Fibroblast of skin of left quadriceps (primary cell): ENCODE measurements around the gene SF3A2.

Experiments
- DNase-seq, 2 experiments: peaks; one replicate each; pipeline ENCODE4 v3.0.0-alpha.2; 2013; ENCODE audit warnings: low read depth in 2 of 2

SF3A2 gene

DNA sequence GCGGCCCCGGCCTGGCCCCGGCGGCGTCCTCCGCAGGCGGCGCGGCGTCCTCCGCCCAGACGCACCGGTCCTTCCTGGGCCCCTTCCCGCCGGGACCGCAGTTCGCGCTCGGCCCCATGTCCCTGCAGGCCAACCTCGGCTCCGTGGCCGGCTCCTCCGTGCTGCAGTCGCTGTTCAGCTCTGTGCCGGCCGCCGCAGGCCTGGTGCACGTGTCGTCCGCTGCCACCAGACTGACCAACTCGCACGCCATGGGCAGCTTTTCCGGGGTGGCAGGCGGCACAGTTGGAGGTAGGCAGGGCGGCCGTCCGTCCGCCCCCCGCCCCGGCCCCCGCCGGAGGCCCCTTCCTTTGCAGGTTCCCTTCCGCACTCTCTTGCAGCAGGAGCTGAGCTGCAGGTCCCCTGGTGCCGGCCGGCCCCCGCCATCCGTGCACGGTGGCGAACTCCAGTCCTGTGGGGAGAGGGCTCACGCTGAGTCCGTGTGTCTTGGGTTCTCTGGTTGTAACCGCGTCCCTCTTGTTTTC lies 9.7 kb upstream of the SF3A2 start:
- no peak for DNase-seq

DNA sequence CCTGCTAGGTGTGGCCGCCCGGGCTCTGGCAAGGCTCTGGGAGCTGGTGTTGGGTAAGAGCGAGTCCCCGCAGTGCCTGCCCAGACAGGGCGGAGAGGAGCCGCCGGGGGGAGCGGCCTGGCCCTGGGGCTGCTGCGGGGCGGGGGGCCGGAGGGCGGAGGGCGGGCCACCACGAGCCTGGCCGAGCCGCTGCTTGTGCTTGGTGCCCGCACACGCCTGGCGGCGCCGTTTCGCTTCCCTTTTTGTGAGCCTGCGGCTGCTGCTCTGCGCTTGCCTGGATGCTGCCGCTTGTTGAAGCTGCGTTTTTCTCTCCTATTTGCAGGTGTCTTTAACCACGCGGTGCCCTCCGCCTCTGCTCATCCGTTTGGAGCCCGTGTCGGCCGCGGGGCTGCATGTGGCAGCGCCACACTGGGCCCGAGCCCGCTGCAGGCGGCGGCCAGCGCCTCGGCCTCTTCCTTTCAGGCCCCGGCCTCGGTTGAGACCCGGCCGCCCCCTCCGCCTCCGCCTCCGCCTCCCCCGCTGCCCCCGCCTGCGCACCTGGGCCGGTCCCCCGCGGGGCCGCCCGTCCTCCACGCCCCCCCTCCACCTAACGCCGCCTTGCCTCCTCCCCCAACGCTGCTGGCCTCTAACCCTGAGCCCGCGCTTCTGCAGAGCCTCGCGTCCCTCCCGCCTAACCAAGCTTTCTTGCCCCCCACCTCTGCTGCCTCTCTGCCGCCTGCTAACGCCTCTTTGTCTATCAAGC lies 9.0 kb upstream of the SF3A2 start:
- no peak for DNase-seq

DNA sequence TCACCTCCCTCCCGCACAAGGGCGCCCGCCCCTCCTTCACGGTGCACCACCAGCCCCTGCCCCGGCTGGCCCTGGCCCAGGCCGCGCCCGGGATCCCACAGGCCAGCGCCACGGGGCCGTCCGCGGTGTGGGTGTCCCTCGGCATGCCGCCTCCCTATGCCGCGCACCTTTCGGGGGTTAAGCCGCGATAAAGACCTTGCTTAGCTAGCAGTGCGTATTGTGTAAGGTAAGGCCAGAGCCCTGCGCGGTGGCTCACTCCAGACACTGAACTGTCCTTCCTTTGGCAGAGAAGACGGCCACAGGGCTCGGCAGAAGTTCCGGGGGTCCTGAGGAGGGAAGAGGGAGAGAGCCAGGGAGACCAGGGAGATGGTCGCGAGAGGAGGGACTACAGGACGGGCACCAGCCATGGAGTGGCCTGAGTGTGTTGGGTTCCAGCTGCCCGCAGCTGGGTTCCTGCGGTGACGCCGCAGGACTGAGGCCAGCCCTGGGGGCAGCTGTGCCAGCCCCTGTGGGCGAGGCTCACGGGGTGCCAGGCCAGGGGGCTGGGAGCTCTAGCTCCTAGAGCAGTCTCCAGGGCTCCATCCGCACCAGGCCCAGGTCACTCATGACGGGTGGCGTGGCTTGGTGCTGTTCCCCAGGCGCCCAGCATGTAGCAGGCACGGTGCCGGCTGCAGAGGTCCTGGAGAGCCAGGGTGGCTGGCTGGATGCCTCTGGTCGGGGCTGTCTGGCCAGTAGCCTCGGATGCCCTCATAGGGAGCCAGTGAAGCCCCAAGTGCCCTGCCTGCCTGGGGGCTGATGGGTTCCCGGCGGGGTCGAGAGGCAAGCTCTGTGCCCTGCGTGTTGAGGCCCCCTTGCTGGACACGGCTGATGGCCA lies 8.2 kb upstream of the SF3A2 start:
- DNase-seq: no peak

DNA sequence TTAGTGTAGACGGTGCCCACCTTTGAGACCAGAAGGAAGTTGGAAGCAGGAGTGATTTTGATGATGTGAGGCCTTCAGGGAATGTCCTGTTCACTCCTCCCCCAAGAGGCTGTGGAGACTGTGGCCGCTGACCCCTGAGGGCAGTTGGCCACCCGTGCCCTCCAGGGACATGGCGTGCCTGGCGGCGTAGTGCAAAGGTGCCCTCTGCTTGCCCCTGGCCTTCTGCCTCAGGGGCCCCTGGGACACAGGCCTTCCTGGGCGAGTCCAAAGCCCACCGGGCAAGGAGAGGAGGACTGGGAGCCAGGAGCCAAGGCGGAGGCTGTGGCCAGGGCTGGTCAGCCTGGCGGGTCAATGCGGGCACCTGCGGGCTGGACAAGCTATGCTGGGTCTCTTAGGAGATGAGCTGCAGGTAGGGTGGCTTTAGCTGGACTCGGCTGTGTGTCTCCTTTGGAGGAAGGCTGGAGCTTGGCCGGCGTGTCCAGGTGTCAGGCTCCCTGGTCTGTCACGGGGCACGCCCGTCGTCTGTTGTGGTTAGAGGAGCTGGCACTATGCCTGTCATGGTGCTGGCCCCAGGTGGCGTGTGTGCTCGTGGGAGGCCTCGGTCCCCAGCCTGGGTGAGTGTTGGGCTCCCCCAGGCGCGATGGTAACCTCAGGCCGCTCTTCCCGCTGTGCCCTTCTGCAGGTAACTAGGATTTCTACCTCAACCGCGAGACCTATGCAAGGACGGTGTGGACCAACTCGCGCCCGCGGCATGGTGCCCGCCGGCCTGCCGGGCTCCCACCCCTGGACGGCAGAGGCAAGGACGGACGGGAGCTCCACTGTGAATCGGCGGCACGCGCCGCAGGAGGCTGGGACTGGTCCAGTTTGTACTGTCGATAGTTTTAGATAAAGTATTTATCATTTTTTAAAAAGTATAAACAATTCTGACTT lies 7.3 kb upstream of the SF3A2 start:
- DNase-seq: no peak

DNA sequence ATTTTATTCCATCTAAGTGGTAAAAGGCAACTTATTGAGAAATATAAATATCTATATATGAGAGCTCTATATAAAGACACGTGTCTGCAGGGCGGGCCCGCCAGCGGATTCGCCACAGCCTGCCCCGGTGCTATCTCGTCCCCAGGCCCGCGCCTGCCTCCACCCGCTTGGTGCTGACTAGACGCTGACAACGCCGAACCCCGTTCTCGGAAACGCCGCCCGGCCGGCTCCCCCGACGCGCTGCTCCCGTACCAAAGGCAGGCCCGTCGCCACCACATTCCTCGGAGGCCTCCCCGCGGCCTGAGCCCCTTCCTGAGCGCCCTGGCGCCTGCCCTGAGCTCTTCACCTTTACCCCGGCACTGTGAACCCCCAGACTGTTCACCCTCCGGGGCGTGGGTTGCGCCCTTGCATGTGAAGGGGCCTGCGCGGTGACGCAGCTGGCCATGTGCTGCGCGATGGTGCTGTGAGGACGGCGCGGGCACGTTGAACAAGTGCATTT lies 6.5 kb upstream of the SF3A2 start:
- DNase-seq: no peak

DNA sequence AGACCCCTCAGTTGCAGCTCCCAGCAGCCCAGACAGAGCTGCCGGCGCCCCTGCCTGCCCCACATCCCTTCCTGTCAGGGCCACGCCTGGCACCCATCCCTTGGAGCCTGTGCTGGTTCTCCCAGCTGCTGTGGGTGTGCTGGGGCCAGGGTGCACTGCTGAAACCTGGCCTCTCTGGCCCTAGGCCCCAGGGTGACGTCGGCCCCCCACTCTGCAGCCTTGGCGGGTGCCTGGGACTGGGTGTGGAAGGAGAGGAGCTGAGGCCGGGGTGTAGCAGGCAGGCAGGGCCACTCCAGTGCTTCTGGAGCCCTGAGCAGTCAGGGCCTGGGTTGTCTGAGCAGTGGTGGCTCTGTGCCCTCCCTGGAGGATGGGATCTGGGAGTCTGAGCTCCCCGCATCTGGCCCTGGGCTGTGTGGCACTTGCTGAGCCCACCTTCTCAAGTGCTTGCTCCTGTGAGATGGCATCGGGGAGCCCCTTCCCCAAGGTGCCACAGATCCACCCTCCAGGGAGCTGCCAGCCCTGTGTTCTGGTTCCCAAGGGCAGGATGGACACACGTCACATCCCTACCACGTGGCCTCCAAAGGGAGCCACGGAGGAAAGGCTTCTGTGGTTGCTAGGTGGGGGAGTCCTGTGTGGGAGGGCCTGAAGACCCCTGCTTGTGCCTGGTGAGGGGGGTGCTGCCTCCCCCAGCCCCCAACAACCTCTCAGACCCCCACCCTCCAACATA lies 5.7 kb upstream of the SF3A2 start:
- DNase-seq: no peak

DNA sequence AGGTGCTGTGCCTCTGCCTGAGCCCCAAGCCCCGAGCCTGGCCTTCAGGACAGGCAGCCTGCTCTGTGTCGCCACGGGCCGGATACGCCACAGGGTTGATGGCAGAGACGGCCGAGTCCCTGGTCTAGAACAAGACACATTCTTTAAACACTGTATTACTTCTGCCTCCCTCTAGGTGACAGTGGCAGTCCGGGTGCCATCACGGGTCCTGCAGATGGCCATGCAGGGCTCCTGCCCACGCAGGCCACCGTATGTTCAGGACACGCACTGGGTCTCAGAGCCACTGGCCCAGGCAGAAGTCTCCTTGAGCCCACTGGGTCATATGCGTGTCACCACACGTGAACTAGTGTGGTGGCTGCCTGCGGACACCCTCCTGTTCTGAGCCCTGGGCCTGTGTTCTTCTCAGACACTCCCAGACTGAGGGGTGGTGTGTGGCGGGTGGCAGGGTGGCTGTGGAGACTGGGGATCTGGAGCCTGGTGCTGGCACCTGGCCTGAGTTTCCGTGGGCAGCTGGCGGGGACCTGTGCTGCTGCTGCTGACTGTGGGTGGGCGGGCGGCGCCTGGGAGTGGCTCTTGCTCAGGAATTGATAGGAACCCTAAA lies 4.9 kb upstream of the SF3A2 start:
- DNase-seq: no peak

DNA sequence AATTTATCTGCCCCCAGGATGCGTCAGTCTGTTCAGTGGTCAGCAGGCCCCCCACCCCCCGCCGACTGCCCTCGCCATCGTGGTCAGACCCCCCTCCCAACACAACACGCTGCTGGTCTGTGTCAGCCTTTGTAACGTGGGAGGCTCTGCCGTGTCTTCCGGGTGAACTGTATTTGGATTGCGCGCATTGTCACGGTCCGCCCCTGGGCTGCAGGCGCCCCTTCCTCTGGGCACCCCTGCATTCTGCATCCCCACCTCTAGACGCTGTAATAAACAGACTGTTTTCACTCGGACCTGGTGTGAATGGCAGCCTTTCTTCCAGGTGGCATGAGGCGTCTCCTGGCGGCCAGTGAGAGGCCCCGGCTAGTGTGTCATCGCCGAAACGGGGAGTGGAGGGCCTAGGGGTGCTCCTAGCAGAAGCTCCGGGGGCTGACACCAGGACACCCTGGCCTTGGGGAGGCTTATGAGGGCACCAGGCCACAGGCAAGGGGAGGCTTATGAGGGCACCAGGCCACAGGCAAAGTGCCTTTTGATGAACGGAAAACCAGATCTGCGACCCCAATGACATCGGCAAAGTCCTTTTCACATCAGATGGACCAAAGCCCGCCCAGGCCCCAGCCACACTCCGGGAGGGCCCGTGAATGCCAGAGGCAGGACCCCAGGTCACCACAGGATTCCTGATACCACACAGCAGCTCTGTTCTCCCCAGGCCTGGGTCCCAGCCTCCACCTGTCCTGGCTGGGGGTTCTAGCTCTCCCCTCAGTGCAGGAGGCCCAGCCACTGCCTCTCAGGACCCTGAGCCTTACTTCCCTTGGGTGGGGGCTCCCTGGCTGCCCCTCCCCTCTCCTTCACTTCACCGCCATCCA lies 4.1 kb upstream of the SF3A2 start:
- no peak for DNase-seq

DNA sequence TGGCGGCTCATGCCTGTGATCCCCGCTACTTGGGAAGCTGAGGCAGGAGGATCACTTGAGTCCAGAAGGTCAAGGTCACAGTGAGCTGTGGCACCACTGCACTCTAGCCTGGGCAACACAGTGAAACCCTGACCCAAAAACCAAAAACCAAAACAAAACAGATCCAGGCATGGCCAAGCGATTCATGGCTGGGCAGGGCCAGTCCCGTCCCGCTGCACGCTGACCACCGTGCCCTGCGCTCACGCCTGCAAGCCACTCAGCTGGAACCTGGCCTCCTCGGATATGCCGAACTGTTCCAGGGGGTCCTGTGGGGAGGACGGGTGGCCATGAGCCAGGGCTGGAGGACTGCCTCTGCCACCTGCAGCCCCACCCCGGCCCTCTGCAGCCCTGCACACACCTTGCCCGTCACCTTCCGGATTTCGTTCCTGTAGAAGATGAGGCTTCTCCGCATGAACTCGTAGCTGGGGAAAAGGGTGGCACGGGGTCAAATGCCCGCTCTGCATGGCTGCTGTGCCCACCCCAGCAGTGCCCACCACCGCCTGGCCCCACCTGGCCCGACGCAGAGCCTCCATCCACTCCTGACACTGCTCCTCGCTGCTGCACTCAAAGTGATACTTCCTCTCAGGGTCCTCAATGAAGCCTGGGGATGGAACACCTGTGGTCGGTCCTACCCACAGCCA lies 2.9 kb upstream of the SF3A2 start:
- DNase-seq: no peak

DNA sequence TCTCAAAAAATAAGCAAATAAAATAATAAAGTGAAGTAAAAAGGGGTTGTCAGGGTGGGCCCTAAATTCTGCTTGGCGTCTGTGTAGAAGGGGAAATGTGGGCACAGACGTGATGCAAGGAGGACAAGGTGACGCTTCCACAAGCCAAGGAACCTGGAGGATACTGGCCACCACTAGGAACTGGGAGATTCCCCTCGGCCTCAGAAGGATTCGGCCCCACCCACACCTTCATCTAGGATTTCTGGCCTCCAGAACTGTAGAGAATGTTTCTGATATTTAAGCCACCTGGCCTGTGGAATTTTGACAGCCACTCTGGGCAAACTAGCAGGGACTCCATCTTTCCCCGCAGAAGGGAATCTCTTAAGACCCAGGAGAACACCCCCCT lies 1.6 kb upstream of the SF3A2 start:
- DNase-seq: no peak

DNA sequence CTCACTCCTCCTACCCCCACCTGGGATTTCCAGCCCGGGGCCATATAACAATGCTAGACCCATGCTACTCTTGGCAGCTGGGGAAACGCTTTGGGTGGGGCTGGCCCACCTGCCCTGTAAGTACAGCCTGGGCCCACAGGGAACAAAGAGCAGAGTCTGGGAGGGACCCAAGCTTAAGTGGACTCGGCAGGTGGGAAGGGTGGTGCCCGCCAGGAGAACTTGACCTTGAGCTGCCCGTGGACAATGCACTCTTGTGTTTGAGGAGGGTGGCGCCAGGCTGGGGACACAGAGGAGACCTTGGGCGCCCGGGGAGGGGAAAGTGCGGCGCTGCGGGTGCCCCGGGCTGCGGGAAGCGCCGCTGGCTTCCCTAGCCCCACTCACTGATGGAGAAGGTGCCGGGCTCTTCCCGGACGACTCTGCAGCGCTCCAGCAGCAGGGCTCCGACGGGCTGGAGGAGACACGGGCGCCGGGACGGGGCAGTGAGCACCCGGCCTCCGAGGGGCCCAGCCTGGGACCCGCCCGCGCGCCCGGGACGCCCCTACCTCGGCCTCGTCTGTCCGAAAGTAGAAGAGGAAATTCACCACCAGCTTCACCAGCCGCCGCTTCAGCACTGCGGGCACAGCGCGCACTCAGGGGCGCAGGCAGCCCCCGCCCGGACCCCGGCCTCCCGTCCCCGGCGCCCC lies 1.1 kb upstream of the SF3A2 start:
- DNase-seq: no peak

DNA sequence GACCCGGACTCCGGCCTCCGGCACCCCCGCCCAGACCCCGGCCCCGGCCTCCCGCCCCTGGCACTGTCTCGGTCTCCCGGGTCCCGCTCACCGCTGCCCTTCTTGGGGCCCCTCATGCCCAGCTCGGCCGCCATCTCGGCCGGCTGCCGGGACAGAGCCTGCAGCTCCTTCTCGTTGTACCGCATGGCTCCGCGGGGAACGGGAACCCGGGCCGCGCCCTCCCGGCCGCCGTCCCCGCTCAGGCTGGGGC lies 635 bp upstream of the SF3A2 start:
- no peak for DNase-seq

DNA sequence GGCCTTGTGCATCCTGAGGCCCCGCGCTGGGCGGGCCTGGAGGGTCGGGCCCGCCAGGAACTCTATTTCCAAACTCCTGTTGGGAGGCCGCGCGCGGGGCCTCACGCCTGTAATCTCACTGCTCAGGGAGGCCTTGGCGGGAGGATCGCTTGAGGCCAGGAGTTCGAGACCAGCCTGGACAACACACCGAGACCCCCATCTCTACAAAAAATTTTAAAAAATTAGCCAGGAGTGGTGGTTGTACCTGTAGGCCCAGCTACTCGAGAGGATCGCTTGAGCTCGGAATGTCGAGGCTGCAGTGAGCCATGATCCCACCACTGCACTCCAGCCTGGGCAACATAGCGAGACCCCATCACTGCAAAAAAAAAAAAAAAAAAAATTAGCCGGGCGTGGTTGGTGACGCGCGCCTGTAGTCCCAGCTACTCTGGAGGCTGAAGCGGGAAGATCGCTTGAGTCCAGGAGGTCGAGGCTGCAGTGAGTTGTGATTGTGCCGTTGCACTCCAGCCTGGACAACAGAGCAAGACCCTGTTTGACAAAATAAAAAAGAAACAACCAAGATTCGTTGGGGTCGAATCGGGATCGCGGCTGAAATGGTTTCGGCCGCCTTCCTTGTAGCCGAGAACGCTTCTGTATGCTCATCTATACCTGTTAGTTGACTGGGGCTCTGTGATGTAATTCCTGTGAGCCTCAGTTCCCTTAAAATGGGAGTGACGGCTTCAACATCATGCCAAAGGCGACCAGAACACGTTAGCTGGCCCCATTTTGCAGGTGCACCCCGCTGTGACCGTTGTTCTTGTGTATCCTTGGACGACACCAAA lies 636 bp downstream of the SF3A2 start:
- no peak for DNase-seq

DNA sequence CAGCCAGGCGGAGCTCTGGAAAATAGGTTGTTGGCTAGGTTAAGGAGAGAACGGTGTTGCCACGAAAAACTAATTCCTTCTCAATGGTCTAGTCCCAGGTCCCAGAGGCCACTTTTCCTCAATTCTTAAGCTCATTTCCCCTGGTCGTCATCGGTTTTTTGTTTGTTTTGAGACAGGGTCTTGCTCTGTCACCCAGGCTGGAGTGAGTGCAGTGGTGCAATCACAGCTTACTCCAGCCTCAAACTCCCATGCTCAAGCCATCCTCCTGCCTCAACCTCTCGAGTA lies 1.2 kb downstream of the SF3A2 start:
- no peak for DNase-seq

DNA sequence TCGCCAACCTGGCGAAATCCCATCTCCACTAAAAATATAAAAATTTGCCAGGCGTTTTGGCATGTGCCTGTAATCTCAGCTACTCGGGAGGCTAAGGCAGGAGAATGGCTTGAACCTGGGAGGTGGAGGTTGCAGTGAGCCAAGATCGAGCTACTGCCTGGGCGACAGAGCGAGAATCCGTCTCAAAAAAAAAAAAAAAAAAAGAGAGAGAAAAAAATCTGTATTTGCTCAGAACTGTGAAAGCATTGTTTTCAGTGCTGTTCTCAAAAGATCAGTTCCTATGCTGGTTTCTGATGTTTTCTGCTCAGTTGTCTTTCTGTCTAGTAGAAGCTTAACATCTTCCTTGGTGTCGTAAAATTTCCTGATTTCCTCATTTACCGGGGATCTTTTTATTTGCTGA lies 2.5 kb downstream of the SF3A2 start:
- no peak for DNase-seq

DNA sequence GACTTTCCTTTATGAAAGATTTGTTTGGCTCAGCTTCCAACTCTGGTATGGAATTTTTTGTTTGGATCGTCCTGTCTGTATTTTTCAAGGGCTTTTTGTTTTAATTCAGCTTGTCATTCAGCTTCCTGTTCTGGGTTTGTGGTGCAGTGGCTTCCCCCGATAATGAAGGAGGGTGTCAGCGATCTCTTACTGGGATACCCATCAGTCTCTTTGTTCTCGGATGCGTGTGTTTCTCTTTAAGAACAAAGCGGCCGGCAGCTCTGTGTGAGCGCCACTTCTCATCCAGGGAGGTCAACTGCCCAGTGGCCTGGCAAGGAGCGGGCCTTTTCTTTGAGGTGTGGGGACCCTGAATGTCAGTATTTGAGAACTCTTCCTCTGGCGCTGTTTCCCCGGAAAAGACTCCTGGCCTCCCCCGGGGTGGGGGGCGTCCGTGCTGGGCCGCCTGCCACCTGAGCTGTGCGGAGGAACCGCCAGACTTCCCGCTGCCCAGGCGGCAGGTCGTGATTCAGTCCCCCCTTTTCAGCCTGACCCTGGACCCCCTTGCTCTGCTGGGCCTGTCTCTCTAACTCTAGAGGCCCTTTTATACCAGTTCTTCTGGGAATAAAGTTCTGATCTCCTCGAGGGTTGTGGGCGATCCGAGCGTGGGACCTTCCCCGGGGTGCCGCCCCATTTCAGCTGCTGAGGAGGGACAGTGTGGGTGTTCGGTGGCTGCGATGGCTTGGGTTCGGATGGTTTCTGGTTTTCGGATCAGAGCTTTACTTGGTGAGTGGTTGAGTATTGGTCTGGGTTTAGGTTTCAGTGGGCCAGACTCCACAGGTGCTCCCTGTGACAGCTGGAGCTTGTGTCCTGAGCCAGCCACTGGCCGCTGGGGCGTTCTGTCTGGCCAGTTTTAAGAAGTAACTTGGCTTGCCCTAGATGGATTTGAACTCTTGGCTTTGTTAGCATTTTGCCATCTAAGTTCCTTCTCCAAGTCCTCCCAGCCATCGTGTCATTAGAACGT lies 3.4 kb downstream of the SF3A2 start:
- no peak for DNase-seq
